CD4-positive, alpha-beta T cell (primary cell): Measurements from ENCODE around the gene GRIN3B. TPM values are rescaled to one million over a fixed set of nuclear protein-coding genes. Genes with fewer than 3 reads are reported as not detected.

Experiments
- ATAC-seq: fragments of 200-7000 bp; cut with Tn5 transposase; one replicate; pipeline ENCODE4 v1.10.0; 2022; ENCODE audit warnings: mild to moderate bottlenecking; ENCODE audit not compliant: poor library complexity
- CTCF ChIA-PET: fragments of 350-600 bp; sonication (Branson Sonifier 250); formaldehyde crosslinking; loops from one replicate; lab custom pipeline; 2021; ENCODE audit warnings: antibody characterized with exemption, inconsistent platforms; lab: Charles Lee
- POLR2A ChIA-PET: fragments of 350-600 bp; sonication (Branson Sonifier 250); formaldehyde crosslinking; loops from one replicate; lab custom pipeline; 2021; ENCODE audit warnings: antibody characterized with exemption, inconsistent platforms; lab: Charles Lee
- DNase-seq, 14 experiments: peaks; one replicate each; pipeline ENCODE4 v3.0.0-alpha.2; 2013 to 2020; ENCODE audit warnings: mixed read lengths in 2 of 14
- H3K27ac ChIP-seq, 2 donors: one replicate each; pipeline versions ENCODE4 v1.5.1 to v1.7.0; 2013; ENCODE audit warnings: low read length in 2 of 2, low read depth in 1 of 2, mild to moderate bottlenecking in 1 of 2
- H3K27me3 ChIP-seq, 2 experiments: 1 replicate in 1 of 2; 2 replicates in 1 of 2; pipeline versions ENCODE4 v1.6.1 to v1.7.0; 2013; ENCODE audit warnings: low read length in 2 of 2, control low read depth in 1 of 2, mild to moderate bottlenecking in 1 of 2, moderate library complexity in 1 of 2; ENCODE audit not compliant: insufficient read depth in 2 of 2, control insufficient read depth in 1 of 2
- H3K36me3 ChIP-seq: one replicate; pipeline ENCODE4 v1.6.1; 2013; ENCODE audit warnings: low read length, control low read depth; ENCODE audit not compliant: insufficient read depth
- H3K4me1 ChIP-seq: one replicate; pipeline ENCODE4 v1.6.1; 2013; ENCODE audit warnings: low read length, control low read depth; ENCODE audit not compliant: insufficient read depth
- H3K4me3 ChIP-seq: one replicate; pipeline ENCODE4 v1.5.1; 2013; ENCODE audit warnings: mild to moderate bottlenecking, low read length, moderate library complexity
- H3K9me3 ChIP-seq, 2 experiments: 1 replicate in 1 of 2; 2 replicates in 1 of 2; pipeline versions ENCODE4 v1.6.1 to v1.7.0; 2013; ENCODE audit warnings: low read length in 2 of 2, mild to moderate bottlenecking in 2 of 2, control low read depth in 1 of 2, moderate library complexity in 1 of 2; ENCODE audit not compliant: control insufficient read depth in 1 of 2, insufficient read depth in 1 of 2
- H3K27ac Mint-ChIP-seq: one replicate; pipeline ENCODE4 v1.8.0; 2020; ENCODE audit warnings: mixed read lengths
- H3K27me3 Mint-ChIP-seq: one replicate; pipeline ENCODE4 v1.8.0; 2021; ENCODE audit warnings: mixed read lengths
- H3K36me3 Mint-ChIP-seq: one replicate; pipeline ENCODE4 v1.8.0; 2021; ENCODE audit warnings: low read depth, mixed read lengths
- H3K4me1 Mint-ChIP-seq: one replicate; pipeline ENCODE4 v1.8.0; 2021; ENCODE audit warnings: low read depth, mixed read lengths
- H3K4me3 Mint-ChIP-seq: one replicate; pipeline ENCODE4 v1.8.0; 2020; ENCODE audit warnings: mild to moderate bottlenecking, mixed read lengths
- H3K9me3 Mint-ChIP-seq: one replicate; pipeline ENCODE4 v1.8.0; 2020; ENCODE audit warnings: mixed read lengths
- CTCF ChIP-seq: fragments of 200-600 bp; IDR thresholded peaks from one replicate; pipeline ENCODE4 v1.8.0; 2022; ENCODE audit warnings: antibody characterized with exemption, mild to moderate bottlenecking
- intact Hi-C, 2 experiments: fragments of 100-400 bp; cut with DNase I in 1 of 2; cut with micrococcal nuclease in 1 of 2; formaldehyde crosslinking; loops; one replicate each; pipeline versions ENCODE4 v1.15.1 to v1.9.0; 2023 to 2025; cut with DNase I, micrococcal nuclease
- total RNA-seq, 174 experiments: library from RNA in 2 of 174; stranded (reverse) in 2 of 174; gene quantifications; one replicate each; pipeline ENCODE4 v1.2.3 and lab custom pipeline; 2021 to 2026

The GRIN3B gene
- total RNA-seq, 2 experiments from 2014 or later: 0.17 to 0.22 TPM

- intact Hi-C loops: no loop called here
- ATAC-seq (no peak), DNase-seq (no peak)
- H3K27me3 Mint-ChIP-seq: no peaks in the 10 kb centered on the region
- peaks cover 23% of the 10 kb centered on the region for H3K4me1 ChIP-seq
- no peak overlapping the region for H3K27ac ChIP-seq
- H3K27me3 ChIP-seq: no peaks in the 10 kb centered on the region
- no peak overlapping the region for H3K27ac Mint-ChIP-seq
- no peaks in the 10 kb centered on the region for H3K9me3 ChIP-seq
- H3K36me3 Mint-ChIP-seq: no peaks in the 10 kb centered on the region
- no peak overlapping the region for H3K4me3 Mint-ChIP-seq
- no peaks in the 10 kb centered on the region for H3K36me3 ChIP-seq
- CTCF ChIA-PET: no interaction called here
- peak overlapping the region; percentile 40 for H3K4me3 ChIP-seq
- POLR2A ChIA-PET: no interaction called here
- no peaks in the 10 kb centered on the region for H3K4me1 Mint-ChIP-seq
- no peak for TF ChIP-seq CTCF
- no peaks in the 10 kb centered on the region for H3K9me3 Mint-ChIP-seq
Observed at GRCh38 chr19:953445-954271, 46.6 kb upstream of the GRIN3B start.

GRCh38 chr19:954272-954671 lies 45.9 kb upstream of the GRIN3B start:
- Mint-ChIP-seq H3K4me3 (no peak overlapping the region), H3K27me3 (no peaks in the 10 kb centered on the region), H3K4me1 (no peaks in the 10 kb centered on the region), H3K27ac (no peak overlapping the region), H3K36me3 (no peaks in the 10 kb centered on the region), H3K9me3 (no peaks in the 10 kb centered on the region)
- Histone ChIP-seq H3K36me3 (no peaks in the 10 kb centered on the region), H3K4me3 (no peak overlapping the region), H3K27me3 (no peaks in the 10 kb centered on the region), H3K27ac (no peak overlapping the region), H3K9me3 (no peaks in the 10 kb centered on the region), H3K4me1 (peaks cover 23% of the 10 kb centered on the region)
- ChIA-PET CTCF (no interaction called here), POLR2A (no interaction called here)
- DNase-seq (no peak), ATAC-seq (no peak)
- intact Hi-C loops: no loop called here
- TF ChIP-seq CTCF: no peak

GRCh38 chr19:954672-955494 lies 45.3 kb upstream of the GRIN3B start:
- Histone ChIP-seq H3K27me3 (no peaks in the 10 kb centered on the region), H3K4me3 (no peak overlapping the region), H3K27ac (no peak overlapping the region), H3K4me1 (peaks cover 23% of the 10 kb centered on the region), H3K9me3 (no peaks in the 10 kb centered on the region), H3K36me3 (no peaks in the 10 kb centered on the region)
- TF ChIP-seq CTCF: no peak
- H3K27ac Mint-ChIP-seq: no peak overlapping the region
- H3K4me1 Mint-ChIP-seq: no peaks in the 10 kb centered on the region
- H3K27me3 Mint-ChIP-seq: no peaks in the 10 kb centered on the region
- intact Hi-C loops: no loop called here
- H3K4me3 Mint-ChIP-seq: no peak overlapping the region
- no peak for DNase-seq
- H3K36me3 Mint-ChIP-seq: no peaks in the 10 kb centered on the region
- CTCF ChIA-PET: no interaction called here
- POLR2A ChIA-PET: no interaction called here
- no peak for ATAC-seq
- H3K9me3 Mint-ChIP-seq: no peaks in the 10 kb centered on the region
